ENCODE data around the gene ZNF502.

Gene ZNF502

GRCh38 chr3:44771424-44772098, 59.1 kb downstream of the ZNF502 start:
- DNase-seq, result no peak

- no peak for DNase-seq
These were observed 59.6 kb downstream of the ZNF502 start for GRCh38 chr3:44772099-44772442.
